NCI-H226 (cell line): ENCODE data around the gene FOXO3.
A peak's percentile ranks its signal among the peaks of the same experiment; 100 is the strongest.

Experiments
- DNase-seq: peaks from one replicate; pipeline ENCODE4 v3.0.0-alpha.2; 2015

The FOXO3 gene

GRCh38 chr6:108598305-108598863 lies 37.7 kb downstream of the FOXO3 start:
- DNase-seq, result no peak

- DNase-seq, result no peak
Measured at GRCh38 chr6:108604156-108604555, 43.4 kb downstream of the FOXO3 start.

- no peak for DNase-seq
Measured at GRCh38 chr6:108606250-108606690, 45.6 kb downstream of the FOXO3 start.

DNA sequence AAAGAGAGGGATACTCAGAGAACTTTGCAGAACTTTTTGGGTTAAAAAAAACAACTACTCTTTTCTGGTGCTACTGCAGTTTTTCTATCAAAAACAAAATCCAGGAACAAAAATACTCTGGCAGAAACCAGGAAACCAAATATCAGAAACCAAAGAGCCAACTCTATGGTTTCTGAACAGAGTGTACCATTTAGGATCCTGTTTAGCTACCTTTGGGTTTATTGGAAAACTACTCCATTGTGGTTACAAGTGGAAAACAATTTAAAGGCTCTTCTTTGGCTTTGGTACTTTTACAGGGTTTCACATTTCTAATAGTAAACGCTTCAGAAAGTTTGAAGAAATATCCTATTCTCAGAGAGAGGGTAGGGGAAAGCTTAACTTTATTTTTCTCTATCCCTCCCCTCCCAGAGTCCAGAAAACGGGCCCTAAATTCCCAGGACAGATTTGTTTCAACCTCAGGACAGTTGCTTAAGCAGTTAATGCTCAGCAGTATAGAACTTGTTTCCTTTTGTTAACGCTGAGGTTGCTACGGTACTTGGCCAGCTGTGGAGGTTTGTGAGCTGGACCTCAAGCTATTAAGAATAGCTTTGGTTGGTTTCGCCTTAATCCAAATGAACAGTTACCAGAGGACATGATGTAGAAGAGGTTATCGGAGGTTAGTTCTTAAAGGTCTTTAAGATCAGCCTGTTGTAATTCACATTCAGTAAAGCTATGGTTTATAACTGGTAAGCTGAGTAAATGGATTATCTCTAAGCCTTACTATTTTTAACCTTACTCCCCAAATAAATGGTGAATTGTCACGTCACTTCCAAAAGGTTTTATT lies 47.9 kb downstream of the FOXO3 start:
- no peak for DNase-seq

DNA sequence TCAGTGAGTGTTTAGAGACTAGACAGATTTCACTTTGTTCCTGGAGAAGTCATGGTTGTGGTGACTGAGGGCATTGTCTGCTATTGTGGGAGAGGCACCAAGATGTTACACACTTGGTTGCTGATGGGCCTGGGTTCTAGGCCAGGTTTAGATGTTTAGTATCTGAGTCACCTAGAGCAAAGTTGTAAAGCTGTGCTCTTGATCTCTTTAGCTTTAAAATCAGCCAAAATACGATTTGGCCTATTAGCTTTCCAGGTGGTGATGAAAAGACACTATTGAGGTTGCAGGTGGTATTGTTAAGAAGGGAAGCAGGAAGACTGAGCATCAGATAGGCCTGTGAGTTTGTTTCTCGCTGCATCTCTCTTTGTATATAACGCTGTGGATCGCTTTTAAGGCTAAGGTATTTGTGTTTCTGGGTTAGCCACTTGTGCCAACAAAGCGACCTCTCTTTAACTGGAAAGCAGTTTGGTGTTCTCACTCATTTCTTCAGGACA lies 48.6 kb downstream of the FOXO3 start:
- peak; percentile 55 for DNase-seq

DNA sequence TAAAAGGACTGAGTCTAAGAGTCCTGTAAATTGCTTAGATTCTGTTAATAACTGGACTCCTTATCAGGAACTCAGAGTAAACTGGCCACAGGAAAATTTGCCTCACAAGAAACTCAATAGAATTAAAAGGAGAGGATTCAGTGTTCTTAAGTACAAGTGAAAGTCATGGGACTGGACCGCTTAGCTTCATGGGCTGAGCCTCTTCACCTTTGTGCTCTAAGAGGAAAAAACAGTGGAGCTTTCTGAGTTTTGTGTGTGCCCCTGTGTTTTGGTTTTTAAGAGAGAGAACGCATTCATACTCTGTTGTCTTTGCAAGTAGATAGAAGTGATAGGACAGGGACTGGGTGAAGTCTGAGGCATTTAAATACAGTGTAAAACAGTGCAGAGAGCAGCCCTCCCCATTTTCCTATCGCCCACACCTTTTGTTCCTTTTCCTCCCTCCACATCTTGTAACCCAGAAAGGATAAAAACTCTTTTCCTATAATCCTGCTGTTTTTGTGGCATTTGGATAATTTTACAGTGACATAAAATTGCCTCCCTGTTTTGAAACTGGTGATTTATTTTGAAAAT lies 49.6 kb downstream of the FOXO3 start:
- no peak for DNase-seq

DNA sequence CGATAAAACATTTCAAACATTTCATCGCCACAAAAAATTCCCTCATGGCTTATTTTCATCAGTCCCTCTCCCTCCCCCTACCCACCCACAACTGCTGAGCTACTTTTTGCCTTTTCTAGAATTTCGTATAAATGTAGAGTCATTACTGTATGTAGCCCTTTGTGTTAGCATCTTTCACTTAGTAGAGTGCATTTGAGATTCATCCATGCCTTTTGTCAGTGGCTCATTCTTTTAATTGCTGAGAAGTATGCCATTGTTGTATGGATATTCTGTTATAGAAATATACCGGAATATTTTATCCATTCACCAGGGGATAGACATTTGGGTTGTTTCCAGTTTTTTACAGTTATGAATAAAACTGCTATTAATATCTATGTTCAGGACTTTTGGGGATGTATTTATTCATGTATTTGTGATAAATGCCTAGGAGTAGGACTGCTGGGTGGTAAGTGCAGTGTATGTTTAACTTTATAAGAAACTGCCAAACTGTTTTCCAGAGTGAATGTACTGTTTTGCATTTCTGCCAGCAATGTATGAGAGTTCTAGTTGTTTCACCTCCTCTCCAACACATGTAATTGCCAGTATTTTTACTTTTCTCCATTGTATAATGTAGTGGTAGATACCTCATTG lies 50.4 kb downstream of the FOXO3 start:
- DNase-seq, result no peak

GRCh38 chr6:108612852-108613251 lies 52.1 kb downstream of the FOXO3 start:
- DNase-seq, result no peak

- DNase-seq, result no peak
Measured at GRCh38 chr6:108616544-108616943, 55.8 kb downstream of the FOXO3 start.

- no peak for DNase-seq
Measured at GRCh38 chr6:108616973-108617372, 56.3 kb downstream of the FOXO3 start.

DNA sequence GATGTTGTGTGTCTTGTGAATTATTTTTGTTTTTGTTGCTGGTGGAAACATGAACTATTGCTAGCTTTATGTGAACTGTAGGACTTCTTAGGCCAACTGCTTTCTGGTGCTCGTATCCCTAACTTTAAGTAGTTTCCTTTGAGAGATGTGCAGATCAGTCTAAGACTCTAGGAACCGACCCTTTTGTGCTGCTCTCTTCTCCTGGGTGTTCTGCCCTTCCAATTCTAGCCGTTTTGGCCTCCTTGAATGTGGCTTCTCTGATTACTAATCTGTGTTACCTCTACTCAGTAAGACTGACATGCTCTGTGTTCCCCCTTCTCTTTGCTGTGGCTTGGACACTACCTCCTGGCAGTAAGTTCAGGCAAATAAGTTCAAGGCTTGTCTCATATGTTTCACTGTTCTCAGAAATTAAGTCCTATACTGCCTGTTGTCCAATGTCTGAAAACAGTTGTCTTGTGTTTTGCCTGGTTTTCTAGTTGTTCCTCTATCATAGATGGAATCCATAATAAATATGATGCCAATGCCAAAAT lies 58.0 kb downstream of the FOXO3 start:
- no peak for DNase-seq

DNA sequence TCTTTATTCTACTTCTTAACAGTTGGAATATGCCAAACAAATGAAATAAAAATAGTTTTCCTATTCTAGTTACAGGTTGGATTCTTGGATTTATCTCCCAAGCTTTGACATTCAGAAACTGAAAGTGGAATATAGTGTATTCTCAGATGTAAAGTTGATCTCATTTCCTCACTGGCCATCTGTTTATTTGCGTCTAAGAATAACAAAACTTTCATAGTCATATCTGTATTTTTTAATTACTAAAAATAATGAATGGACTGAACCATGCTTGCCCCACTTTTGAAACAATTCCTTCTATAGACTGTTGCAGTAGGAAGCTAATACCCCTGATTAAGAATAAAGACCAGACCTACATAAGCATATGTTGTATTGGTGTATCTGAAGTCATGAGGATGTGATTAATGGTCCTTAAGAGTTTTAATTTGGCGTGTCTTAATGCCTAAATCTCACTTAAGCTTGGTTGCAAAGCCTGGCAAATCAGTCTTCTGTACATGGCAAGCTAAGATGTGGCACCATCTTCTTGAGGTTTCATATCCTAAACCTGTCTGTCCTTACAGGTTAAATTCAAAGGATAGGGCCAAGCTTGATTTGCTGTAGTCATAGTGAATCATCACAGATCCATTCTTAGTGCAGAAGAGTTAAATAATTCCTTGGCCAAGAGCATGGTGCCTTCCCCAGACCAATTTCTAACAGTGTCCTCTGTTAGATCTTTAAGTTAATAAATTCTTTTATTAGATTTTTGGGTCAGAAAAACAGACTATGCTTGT lies 58.9 kb downstream of the FOXO3 start:
- no peak for DNase-seq

DNA sequence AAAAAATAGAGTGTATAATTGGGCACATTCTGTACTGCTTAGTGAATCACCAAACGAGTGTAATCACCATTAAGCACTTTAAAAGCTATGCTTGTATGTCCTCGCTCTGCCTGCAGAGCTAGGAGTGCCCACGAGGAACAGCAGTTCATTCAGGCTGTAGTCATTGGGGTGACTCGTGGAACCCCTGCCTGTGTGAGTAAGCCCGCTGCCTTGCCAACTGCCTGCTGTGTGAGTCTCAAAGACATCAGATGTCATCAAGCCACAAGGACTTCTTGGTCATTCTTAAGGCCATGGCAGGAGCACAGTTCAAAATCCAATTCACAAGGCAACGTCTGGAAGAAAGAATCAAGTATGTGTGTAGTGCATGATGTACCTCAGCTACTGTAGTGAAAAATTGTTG lies 60.4 kb downstream of the FOXO3 start:
- peak; percentile 48 for DNase-seq

DNA sequence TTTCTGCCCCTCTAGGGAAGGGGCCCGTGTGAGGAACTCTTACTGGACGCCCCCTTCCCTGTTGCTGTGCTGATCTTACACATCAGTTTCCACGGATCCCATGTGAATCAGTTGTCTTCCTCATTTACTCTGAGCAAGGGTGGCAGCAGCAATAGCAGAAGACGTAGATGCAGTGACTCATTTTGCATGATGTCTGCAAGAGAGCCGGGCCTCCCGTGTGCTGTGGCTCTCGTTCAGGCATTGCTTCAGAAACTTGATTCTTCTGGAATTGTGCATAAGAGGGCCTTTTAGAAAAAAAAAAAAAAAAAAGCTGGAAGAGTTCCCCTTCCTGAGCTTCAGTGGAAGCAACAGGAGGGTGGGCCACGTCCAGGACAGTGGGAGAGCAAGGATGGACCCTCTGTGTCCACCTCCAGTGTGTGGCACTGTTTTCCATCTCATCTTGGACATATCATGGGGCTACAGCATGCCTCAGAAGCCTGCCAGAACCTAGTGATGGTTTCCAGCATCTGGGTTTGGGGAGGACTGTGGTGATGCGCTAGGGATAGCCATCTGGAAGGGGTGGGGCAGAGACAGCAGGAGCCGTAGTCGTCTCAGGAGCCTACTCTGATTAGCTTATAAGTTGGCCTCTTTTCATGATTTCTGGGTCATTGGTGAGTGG lies 62.1 kb downstream of the FOXO3 start:
- DNase-seq, result no peak

GRCh38 chr6:108623995-108624394 lies 63.3 kb downstream of the FOXO3 start:
- no peak for DNase-seq

GRCh38 chr6:108625581-108625980 lies 64.9 kb downstream of the FOXO3 start:
- DNase-seq, result peak; percentile 23

- no peak for DNase-seq
Measured at GRCh38 chr6:108626777-108627176, 66.1 kb downstream of the FOXO3 start.

DNA sequence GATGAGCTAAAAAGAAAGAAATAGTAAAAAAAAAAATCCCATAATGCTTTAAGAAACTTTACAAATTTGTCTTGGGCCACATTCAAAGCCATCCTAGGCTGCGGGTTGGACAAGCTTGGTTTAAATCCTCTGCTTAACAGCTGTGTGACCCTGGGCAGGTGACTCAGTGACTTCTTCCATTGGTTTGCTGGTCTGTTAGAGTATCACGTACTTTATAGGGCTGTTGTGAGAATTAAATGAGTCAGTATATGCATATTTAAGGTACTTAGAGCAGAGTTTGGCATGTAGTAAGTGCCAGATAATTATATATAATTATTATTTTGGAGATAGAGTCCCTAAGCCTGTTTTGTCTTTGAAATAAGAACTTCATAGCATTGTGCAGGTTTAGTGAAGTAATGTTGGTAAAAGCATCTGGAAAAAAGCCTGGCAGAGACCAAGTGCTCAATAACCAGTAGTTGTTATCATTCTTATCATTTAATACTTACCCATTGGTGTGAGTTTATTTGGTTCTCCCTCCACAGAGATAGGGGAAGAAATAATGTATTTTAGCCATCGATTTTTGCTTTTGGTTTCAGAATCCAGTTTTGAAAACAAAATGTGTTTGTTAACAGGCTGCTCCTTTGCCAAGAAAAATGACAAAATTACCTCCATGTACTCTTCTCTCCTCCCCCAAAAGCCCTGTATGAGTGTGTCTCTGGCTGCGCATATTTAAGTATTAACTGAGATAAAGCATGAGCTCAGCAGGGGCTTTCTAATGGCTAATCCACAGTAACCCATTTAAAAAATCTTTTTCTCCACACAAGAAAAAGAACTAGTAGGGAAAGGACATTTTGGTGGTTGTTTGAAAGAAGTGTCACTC lies 67.2 kb downstream of the FOXO3 start:
- no peak for DNase-seq

DNA sequence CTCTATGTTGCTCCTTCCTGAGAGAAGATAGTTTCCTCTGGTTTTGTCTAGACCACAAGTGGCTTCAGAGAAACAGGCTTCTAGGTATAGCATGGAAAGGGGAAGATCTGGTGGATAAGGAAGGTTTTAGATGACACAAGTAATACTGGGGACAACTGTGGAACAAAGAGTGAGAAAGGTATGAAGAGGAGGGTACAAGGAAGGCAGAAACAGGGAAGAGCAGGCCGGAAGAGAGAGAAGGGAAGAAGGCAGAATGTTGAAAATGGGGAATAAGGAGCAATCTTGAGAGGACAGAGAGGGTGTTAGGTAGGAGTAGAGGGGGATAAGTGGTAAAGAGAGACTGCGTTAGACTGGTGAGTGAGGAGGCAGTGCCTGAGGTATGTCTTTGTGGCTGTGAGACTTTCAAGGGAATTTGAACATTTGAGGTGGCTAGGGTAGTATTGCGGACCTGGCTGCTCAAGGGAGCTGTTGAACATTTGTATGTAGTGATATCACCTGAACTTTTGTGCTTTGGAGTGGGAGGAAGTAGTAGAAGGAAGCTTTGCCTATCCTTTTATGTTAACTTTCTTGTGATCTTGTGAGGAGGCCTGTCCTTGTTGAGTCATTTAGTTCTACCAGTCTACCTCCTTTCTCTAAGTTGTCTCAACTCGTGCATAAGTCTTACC lies 69.5 kb downstream of the FOXO3 start:
- no peak for DNase-seq

DNA sequence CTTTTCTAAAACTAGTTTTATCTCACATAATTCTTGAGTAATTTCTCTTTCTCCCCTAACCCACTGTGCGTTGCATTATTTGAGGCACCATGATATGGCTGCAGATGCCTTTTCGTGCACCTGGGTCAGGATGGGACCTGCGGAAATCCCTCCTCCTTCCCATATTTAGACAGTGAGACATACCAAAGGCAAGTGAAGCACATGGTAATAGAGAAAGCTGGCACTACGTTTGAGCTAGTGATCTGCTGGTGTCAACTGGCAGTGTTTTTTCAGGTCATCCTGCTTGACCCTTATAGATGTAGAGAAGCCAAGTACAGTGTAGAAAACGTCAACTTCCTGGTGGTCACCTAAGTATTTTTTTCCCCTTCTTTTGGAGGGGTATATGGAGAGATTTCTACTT lies 71.7 kb downstream of the FOXO3 start:
- no peak for DNase-seq
